GM21529 (cell line): ENCODE results near the gene FGD6.
A peak's percentile ranks its signal among the peaks of the same experiment; 100 is the strongest.
"Not testable (repeated sequence)": the region's sequence is repeated elsewhere in the genome, so short reads cannot be mapped to it uniquely, and the experiment has no call there.

Experiments used
- ATAC-seq: cut with Tn5 transposase; IDR thresholded peaks from one replicate; pipeline ENCODE4 v1.9.1; 2021; ENCODE audit not compliant: unreplicated experiment

Gene FGD6

DNA sequence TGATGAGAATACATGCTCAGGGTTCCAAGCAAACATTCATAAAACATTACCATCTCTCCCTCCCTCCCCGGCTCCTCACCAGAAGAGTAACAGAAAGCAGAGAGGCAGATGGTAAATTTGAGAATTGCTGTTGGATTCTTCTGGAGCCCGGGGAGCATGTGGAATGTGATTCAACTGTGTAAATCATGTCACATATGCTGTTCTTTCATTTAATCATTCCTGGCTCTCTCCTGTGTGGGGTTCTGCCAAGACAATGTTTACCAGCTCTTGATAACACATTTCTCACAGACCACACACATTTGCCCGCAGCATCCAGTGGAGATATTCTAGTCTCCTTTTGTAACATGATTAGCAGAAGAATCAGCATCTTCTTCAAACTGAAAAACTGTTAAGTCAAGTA, 120.4 kb downstream of the FGD6 start:
- no peak for ATAC-seq

DNA sequence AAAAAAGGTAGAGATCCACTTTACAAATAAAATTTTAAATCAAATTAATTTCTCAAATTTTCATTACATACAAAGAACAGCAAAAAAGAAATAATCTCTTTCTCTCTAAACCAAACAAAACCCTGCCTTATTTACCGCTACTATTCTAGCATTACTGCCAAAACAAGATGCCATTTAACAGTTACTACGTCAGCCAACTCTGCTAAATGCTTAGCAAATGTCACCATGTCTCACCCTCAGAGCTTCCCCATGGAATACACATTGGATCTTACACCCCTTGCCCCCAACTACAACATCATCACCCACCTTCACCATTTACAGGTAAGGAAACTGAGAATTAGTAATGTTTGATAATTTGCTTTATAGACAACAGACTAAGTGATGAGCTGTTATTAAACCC, 120.9 kb downstream of the FGD6 start:
- no peak for ATAC-seq

DNA sequence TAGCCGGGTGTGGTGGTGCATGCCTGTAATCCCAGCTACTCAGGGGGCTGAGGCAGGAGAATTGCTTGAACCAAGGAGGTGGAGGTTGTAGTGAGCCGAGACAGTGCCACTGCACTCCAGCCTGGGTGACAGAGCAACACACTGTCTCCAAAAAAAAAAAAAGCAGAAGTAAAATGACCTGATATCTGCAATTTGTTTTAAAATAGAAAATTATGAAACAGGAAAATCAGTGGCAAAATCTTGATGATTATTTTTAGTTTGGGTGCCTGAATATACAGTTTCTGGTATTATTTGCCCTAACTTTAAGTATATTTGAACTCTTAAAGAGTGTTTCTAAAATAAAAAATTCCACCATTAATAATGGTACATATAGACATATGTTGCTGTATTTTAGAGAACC, 121.4 kb downstream of the FGD6 start:
- ATAC-seq, result not testable (repeated sequence)

DNA sequence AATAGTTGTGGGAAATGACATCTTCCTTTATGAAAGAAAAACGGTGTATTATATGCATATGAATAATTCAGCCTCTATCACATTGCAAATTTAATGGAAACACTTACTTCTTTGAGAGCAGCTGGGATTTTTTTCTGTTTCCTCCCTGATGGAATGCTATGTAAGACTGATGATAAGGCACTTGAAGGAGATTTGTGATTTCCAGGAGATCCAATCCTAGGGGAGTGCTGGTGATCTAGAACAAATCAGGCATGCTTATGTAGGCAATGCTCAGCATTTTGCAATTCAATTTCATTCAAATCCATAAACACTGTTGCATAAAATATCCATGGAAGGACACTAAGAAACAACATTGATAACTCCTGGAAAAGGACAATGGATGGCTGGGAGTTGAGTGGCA, 127.8 kb downstream of the FGD6 start:
- no peak for ATAC-seq

DNA sequence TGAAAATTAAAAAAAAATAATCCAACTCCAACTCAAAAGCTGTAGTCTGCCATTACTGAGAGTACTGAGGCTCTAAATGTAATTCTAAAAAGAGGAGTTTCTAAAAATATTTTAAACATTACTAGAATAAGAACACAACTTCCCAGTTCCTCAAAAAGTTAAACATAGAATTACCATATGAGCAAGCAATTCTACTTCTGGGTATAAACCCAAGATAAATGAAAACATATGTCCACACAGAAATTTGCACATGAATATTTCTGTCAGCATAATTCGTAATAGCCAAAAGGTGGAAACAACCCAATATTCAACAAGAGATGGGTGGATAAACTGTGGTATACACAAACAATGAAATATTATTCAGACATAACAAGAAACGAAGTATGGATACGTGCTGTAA, 128.9 kb downstream of the FGD6 start:
- peak; percentile 94 for ATAC-seq

DNA sequence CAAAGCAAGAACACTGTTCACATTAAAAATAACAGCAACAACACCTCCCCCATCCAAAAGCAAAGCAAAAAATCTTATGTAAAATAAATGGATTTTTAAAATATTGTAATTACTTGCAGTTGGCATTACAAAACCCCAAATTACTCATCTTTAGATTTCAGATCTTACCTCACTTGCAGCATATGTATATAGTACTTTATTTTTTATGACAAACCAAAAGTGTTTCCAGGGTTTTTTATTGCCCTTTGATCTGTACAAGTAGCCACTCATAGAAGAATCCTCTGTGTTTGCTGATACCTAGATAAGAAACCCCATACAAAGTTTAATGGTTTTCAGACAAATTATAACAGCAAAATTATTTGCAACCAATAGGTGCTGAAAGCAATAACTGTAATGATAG, 131.7 kb downstream of the FGD6 start:
- no peak for ATAC-seq

DNA sequence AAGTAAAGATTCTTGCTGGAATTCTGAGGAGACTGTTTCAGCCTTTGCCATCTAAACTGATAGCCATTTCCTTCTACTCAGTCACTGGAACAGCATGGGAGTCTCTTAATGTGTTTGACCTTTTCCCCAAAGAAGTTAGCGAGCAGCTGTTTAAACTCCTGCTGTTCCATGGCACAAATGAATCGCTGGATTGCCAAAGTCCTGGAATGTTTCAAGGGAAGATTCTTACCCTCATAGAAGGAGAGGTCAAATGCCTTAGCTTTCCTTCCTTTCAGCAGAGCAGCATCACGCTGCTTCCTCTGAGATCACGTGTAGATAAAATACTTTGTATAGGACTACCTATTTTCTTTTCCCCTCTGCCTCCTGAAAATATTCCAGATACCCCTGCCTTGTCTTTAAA, 133.3 kb downstream of the FGD6 start:
- ATAC-seq, result no peak

DNA sequence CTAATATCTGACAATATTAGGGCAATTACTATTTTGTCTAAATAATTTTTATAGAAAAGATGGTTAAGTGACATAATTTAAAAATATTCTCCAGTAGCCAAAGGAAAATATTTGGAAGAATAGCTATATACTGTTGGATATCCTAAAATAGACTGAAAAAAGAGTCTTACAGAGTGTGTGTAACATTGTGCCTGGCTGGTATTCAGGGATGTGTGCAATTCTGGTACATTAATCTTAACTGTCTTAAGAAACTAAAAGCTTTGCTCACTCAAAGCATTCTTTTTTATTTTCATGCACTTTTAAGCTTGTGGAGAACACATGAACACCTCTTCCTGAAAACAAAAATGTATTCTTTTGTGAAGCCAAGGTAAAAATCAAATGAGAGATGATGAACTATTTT, 133.8 kb downstream of the FGD6 start:
- no peak for ATAC-seq

DNA sequence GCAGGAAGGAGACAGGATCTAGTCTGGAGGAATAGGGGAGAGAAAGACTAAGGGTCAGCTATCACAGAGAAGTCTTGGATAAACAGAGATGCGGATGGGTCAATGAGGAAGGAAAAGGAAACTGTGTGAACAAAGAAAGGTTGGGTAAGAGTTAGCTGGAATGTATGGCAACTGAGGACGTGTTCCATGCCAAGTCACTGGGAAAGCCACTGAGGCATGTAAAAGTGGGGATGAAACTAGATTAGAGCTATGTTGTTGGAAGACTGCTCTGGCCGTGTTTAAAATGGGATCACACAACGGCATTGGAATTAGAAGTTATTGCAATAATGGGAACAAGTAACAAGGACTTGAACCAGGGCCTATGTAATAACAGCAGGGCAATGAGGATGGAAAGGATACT, 139.9 kb downstream of the FGD6 start:
- ATAC-seq, result no peak

DNA sequence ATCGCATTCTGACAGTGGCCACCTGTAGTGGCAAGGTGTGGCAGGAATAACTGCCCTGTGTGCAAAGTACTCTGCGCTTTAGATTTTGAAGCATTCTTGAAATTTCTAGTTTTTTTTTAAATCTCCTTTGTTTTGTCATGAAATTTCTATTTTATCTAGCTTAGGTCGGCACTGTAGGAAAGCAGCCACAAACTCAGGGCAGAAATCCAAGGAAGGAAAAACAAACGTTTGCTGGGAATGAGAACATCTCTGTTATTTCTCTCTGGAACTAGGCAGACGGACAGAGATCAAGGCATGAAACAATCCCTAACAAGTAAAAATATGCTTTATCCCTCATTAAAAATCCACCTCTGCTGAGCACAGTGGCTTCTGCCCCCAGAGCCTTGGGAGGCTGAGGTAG, 142.5 kb downstream of the FGD6 start:
- no peak for ATAC-seq

DNA sequence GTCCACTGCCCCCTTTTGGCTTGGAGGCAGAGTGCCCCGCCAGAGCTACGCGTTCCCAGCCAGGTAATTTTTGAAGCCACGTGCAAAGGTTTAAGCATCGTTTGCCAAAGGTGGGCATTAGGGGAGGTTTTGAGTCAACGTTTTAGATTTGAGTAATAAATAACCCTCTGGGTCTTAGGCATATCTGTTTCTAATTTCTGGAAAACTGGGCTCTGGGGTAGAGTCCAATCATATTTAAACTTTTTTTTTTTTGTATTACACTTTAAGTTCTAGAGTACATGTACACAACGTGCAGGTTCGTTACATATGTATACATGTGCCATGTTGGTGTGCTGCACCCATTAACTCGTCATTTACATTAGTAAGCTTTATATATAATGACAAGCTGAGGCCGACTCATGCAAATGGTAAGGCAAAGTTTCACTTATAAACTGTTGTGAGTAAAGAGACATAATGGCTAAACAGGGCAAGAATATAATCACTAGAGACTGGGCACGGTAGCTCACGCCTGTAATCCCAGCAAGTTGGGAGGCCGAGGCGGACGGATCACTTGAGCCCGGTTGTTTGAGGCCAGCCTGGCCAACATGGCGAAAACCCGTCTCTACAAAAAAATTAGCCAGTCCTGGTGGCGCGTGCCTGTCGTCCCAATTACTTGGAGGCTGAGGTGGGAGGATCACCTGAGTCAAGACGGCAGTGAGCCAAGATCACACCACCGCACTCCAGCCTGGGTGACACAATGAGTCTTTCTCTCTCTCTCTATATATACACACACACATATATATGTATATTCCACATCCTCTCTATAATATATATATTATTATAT, 143.4 kb downstream of the FGD6 start:
- ATAC-seq, result no peak

DNA sequence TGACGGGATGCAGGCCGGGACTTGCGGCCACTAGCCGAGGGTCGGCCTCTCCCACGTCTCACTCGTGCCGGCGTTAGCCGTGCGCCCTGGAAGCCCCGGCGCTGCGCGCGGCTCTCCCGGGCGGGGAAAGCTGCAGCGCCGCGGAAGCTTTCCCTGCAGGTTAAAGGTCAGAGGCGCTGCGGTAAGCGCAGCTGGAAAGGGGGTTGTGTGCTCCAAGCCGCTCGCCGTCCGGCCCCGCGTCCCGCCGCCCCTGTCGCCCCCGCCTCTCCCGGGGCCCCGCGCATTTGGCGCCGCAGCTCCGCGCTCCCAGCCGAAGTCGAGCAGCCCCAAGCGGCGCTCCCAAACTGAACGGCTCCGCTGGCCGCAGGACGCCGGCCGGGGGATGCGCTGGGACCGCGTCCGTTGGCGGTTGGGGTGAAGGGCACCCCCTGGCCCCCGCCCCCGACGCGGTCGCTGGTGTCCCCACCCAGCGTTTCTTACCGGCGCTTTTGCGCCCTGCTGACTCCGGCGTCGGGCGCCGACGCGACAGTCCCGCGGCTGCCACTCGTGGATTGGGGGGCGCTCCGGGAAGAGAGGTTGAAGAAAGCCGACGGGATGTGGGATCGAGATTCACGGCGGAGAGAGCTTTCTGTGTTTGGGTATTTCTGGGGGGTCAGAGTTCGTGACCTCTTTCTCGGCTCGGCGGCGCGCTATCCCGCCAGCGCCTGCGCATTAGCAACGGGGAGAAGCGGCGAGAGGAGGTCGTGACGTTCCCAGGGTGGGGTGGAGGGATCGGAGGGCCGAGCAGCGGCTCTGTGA, 144.2 kb downstream of the FGD6 start, which contains the start of gene NR2C1:
Gene NR2C1 (minus strand): TSS at position 719 of the 798 bp plus-strand sequence. CDS start 6,234 bp downstream, outside the sequence.
- ATAC-seq, result peak; percentile 92

DNA sequence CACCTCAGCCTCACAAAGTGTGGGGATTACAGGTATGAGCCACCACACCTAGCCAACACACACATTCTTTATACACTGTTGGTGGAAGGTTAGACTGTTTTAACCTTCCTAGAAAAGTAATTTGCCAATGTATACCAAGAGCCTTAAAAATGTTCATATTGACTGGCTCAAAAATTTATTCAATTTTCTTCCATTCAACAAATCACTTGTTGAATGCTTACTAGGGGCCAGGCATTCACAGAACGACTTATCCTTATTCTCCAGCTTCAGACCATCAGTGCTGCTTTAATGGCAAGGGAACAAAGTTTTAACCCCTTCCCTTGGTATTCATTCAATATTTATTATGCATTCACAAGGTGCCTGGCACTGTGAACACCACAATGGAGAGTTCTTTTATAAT, 146.9 kb downstream of the FGD6 start:
- ATAC-seq, result no peak

DNA sequence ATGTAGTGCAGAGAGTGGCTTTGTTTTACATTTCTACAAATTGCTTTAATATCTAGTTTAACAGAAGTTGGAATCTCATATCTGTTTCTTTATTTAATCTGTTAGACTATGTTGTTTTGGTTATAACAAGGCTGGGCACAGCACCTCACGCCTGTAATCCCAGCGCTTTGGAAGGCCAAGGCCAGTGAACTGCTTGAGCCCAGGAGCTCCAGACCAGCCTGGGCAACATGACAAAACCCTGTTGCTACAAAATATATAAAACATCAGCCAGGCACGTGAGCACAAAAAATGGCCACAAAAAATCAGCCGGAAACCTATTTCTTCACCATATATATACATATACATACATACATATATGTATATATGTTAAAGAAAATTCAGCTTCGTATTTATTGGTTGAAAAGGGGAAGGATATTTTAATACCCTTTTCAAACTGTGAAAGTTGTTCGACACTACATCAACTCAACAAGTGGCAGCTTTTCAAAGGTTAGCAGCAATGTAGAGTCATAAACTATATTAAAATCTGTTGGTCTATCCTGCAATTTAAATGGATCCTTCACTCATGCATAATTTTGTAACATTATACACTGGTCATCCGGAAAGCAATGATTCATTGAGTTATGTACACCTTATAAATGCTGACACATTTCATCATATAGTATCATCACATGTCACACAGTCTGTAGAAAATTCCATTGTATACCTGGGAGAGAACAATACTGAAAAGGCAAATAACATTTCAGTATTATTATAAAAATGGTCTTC, 151.0 kb downstream of the FGD6 start:
- no peak for ATAC-seq

DNA sequence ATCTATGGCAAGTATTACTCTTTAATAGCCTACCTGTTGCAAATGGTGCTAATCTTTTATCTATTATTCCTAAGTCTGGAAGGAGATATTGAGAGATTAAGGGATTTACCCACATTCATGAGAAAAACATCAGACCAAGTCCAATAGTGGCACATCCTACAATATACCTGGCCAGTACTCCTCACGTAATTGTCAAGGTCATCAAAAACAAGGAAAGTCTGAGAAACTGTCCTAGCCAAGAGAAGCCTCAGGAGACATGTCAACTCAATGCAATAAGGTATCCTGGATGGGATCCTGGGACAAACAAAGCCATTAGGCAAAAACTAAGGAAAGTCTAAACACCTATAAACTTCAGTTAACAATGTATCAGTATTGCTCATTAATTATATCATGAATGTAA, 156.3 kb downstream of the FGD6 start:
- ATAC-seq, result no peak

DNA sequence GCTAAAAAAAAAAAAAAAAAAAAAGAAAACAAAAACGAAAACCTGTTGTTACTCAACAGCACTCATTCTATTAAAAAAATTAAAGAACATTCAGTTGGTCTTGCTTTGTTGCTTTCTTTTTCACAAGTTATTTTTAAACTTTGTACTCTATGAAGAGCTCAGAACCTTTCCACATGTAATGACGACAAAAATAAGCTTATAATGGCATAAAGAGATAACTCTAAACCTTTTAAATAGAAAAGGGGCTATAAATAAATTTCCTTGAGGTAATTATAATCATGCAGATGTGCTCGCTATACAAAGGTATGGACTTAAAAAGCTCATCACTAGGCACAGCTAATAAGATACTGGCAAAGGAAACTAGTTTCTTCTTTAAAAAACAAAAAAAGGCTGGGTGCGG, 157.3 kb downstream of the FGD6 start:
- no peak for ATAC-seq

DNA sequence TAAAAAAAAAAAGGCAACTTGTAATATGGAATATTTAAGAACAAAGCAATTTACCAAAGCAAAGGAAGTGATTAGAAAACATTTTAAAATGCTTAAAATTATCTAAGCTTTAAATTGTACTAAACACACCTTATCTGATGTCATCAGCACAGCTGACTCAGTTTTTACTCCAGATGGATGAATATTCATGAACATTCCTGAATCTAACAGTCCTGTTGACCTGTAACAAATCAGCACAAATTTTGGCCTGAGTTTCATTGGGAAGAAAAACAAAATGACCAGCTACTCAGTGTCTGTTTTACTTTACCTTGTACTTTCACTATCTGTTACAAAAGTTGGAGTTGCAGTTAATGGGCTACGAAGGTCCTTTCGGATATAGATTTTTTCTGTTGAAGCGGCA, 159.8 kb downstream of the FGD6 start:
- no peak for ATAC-seq

DNA sequence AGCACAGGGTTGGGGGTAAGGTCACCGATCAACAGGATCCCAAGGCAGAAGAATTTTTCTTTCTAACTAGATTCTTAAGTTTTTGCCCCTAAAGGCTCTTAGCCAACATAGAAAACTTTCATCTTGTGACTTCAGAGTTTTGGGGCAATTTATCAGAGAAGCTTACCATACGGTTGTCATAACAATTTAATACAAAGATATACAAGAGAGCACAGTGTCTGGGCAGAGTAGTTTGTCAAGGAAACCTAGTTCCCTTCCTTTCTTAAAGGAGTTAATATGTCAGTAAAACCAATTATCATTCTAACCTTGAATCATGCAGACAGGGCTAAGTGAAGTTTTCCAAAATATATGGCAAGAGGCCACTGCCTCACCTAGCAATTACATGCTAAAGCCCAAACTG, 162.2 kb downstream of the FGD6 start:
- ATAC-seq, result no peak

DNA sequence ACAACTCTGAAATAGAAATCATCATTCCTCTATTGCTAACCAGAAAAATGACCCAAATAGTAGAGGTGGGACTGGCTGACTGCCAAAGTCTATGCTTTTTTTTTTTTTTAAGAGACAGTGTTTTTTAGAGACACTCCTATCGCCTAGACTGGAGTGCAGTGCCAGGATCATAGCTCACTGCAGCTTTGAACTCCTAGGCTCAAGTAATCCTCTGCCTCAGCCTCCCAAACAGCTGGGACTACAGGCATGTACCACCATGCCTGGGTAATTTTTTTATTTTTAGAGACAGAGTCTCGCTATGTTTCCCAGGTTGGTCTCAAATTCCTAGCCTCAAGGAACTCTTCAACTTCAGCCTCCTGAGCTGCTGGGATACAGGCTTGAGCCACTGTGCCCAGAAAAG, 163.1 kb downstream of the FGD6 start:
- no peak for ATAC-seq

DNA sequence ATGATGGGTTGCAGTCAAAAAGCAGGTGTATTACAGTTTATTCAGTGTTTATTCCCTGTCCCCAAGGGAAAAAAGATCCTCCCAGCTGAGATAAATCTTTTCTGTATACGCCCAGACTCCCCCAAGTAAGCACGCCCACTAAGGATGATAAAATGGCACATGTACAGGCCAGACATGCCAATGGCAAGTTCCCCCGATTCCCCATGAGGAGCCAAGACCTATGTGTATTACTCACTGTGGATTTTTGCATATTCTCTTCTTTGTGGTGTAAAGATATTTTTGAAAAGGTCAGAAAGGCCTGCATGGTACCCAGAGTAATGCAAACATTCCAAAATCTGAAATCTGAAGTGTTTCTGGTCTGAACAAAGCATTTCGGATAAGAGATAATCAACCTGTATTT, 166.0 kb downstream of the FGD6 start:
- ATAC-seq, result no peak

DNA sequence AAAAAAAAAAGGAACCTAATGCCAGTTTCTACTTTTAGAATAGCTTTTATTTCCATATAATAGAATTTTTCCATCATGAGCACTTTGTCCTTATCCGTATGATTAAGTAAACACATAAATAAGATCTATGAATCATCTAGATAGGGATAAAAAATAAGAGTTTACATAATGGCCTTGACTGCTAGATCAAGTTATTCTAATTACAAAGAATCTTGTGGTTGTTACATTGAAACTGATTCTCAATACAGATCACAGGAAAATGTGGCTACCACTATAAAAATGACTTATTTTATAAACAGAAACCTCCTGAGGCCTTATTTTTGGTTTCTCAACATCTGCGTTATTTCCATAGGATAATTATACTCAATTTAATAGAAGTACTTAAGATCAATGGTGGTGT, 179.4 kb downstream of the FGD6 start:
- ATAC-seq, result no peak

DNA sequence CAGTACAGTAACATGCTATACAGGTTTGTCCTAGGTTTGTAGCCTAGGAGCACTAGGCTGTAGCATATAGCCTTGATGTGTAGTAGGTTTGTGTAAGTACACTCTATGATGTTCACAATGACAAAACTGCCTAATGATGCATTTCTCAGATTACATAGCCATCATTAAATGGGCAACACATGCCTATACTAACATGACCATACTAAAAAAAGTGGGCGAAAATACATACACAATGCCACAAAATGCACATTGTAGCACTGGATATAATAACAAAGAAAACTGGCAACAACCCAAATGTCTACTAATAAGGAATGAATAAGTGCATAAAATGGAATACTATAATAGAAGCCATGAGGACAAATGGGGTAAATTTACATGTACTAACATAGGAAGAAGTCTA, 182.5 kb downstream of the FGD6 start:
- no peak for ATAC-seq
